NCI-H526 (cell line): ENCODE results near the gene ST8SIA1.

Source experiments
- DNase-seq, 2 experiments: peaks; one replicate each; lab custom pipeline; 2025; lab: John Stamatoyannopoulos, UW

Gene ST8SIA1

DNA sequence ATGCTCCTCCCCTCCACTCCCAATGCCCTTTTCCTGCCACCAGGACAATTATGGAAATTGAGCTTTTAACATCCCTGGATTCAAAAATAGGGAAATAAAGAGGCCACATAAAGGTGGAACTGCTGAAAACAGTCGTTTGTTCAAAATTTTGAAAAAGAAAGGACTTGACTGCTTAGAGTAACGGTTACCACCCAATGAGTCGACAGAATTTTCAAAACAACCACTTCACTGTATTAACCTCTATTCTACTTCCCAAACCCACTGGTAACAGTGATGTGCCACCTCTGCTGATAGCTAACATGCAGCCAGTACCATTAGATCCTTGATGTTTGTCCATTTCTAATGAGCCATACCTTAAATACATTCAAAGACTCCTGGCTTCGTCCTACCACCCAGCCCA is 4.9 kb downstream of the ST8SIA1 start:
- no peak for DNase-seq

DNA sequence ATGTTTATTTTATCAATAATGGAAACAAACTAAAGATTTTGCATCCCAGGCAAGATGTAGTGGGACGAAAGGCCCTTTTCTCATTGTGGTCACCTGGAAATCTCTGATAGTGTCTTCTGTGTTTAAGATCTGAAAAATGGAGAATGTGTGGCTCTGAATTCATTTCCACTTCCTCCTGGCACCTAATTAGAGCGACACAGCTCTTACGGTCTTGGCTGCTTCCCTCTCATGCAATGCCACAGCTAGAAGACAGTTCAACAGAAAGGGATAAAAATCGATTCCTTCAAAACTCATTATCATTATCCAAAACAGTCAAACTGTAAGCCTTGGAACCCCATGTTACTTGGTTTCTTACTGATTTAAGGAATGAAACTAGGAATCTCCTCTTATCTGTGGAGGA is 9.3 kb downstream of the ST8SIA1 start:
- no peak for DNase-seq

DNA sequence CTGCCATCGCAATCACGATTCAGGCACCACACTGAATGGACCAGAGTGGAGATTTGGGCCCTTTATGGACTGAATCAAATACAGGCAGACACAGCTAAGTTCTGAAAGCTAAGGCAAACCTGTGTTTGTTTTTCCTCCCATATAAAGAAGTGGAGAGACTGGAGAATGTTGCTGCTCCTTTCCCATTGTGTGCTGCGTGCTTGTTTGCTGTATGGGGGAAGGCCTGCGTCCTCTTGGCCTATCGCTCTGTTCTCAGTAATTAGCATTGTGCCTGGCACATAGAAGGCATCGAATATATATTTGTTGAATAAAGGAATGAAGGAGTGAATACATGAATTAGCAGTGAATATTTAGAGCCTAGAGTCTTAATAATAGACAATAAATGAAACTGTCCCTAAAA is 12.4 kb downstream of the ST8SIA1 start:
- no peak for DNase-seq

DNA sequence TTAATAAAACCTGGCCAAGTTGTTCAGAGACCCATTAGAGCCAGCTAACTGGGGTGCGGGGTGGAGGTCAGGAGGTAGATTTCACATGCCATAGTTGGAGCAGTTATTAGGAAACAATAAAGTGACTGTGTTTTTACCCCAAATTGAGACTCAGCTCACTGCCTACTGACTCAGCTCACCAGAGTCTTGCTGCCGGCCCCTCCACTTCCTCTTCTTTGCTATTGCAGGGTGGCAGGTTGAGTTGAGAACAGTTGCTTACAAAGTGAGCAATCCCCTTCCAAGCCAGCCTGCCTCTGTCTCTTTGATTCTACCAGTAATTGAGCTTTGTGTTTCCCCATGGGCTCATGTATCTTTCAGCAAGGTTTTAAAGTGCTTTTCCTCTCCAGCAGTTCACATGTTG is 12.9 kb downstream of the ST8SIA1 start:
- no peak for DNase-seq

DNA sequence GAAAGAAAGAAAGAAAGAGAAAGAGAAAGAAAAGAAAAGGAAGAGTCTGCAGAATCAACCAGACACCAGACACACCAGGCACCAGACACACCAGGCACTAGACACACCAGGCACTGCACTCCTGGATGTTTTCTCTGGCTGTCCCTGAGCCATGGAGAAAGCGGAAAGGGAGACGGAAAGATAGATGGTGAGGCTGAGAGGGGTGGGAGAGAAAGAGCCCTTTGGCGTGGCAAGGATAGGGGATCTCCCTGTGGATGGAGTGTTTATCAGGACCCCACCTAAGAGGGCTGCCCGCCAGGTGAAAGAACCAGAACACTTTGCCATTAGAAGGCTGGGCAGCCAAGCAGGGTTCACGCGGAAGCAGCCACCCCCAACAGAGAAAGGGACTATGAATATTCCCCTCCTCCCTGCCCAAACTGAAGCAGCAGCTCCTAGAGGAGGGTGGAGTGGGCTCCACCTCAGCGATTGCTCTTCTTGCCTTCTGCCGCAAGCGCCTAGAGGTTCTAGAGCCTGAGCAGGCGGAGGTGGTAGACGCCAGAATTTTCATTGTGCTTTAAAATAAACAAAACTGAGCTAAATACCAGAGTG is 13.4 kb downstream of the ST8SIA1 start:
- no peak for DNase-seq

DNA sequence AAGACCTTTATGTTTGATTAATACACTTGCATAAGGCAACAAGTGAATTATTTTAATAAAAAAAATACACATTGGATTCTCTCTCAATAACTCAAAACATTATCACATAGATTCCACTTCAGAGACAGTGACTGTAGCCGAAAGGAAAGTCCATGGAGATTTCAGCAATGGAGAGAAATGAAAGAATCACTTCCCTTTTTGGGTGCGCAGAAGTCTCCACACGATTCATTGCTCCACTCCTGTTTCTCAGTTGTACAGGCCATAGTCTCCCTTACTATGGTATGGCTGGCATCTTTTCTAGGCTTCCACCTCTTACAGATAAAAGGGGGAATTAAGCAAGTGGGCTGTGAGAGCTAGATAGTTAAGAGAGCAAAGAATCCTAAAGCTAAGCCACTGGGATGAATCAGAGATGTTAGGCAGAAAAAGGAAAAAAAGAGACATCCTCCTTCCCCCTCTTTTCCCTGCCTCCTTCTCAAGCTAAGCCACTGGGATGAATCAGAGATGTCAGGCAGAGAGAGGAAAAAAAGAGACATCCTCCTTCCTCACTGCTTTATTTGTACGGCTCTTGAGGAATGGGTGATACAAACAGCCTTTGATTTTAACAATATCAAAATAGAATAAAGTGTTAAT is 16.3 kb downstream of the ST8SIA1 start:
- DNase-seq, result no peak

DNA sequence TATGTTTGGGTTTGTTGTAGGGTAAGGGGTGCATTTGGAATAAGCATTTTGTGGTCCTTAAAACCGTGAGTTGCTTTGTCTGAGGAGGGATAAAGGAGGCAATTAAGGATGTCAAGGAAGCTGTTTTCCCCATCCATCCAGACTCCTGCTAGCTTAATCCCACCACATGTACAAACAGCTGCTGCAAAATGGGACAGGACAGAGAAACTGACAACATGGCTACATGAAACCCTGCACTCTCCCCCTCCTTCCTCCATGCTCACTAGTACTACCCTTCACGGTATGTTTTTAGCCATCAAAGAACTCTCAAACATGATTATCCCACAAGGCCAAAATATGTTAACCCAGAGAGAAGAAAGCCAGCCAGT is 20.6 kb downstream of the ST8SIA1 start:
- no peak for DNase-seq

DNA sequence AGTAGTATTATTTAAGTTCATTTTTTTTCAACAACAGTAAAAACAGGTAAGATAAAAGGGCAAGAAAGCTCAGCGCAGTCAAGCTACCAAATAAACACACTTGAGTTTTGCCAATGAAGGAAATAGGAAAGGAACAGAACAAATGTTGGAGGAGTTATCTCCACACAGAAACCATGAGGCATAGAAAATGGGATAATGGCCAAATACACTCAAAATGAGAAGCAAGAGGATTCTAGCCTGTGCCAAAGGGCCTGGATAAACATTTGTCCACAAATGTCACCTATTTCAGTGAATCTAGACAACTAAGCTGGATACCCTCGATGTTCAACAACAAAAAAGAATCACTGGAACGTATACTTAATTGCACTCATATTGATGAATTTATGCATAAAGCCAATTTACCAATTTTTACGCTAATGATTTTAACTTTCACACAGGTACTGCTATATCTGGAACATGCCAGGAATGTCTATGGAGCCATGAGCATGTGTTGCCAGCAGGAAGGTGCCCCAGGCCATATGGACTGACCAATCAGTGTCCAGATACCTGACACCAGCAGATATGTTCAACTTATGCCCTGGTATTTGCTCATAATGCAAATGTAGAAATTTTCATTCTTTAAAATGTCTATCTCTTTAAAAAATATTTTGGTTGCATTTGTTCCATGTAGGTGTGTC is 21.1 kb downstream of the ST8SIA1 start:
- no peak for DNase-seq

DNA sequence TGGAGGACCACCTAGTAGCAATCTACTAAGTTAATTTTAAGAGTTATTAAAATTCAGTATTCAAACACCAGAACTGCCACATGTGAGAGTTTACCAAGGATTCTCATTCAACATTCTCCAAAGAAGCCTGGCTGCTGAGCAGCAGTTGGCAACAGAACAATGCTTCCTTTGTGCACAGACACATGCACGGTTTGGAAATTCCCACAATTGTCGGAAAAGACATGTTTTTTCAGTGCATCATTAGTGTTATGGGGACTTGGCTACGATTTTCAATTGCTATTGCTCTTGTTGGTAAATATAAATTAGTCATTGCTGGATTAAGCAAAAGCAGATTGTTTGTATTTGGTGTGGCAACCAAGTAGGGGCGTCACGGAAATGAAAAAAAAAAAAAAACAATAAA is 22.2 kb downstream of the ST8SIA1 start:
- DNase-seq, result peak; percentile 50 to 69

DNA sequence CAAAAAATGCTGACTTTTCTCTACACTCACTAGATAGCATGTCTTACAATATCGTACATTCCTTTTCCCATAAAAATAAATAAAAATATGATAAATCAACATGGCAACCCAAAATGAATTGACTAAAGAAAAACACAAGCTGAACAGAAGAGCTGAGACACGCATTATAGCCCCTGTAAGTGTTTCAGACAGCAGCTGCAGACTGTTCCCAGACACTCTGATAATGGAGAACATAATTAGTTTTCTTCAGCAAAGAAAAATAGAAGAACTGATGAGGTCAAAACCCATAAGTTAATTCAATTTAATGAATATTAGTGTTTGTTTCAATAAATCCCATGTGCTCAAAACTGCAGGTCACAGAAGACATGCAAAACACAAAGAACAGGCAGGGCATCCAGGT is 23.8 kb downstream of the ST8SIA1 start:
- DNase-seq, result no peak

DNA sequence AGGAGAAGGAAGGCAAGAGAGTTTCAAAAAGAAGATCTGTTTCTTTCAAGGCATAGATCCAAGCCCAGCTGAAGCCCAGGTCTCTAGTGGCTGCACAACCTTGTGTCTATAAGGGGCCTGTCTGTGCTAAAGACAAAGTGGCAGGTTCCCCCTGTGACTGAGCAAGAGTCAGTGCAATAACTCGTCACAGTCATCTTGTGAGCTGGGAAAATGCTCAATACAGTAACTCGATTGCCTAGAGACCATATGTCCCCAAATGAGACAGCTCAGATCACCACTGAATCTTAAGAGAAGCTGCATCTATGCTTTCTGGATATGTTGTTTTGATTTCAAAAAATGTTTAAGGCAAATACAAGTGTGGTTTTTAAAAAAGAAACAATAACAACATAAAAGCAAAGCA is 24.2 kb downstream of the ST8SIA1 start:
- no peak for DNase-seq

DNA sequence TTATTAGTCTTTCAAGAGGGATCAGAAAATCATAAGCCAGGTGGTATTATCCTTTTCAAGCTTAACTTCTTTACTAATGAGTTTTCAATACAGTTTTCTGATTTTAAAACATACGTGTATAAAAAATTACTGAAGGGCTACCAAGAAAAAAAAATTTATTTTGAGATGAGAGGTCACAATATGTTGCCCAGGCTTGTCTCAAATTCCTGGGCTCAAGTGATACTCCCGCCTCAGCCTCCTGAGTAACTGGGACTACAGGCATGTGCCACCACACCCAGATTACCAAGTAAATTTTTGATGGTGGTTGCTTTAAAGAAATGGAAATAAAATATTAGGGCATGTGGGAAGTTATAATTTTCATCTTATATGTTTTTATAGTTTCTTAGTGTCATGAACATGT is 26.7 kb downstream of the ST8SIA1 start:
- DNase-seq, result no peak

DNA sequence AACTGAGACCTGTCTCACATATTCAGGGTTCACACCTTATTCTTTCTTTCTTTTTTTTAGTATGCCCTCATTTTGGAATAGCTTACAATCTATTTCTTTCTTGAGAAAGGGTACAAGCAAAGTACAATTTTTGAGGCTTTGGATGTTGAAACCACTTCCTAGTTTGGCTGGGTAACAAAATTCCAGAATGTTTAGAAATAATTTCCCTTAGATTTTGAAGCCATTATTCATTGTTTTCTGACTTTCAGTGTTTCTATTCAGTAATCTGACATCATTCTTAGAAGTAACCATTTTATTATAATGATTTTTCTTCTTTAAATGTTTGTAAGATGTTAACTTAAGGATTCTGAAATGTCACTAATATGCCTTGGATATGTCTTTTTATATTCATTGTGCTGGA is 28.2 kb downstream of the ST8SIA1 start:
- no peak for DNase-seq

DNA sequence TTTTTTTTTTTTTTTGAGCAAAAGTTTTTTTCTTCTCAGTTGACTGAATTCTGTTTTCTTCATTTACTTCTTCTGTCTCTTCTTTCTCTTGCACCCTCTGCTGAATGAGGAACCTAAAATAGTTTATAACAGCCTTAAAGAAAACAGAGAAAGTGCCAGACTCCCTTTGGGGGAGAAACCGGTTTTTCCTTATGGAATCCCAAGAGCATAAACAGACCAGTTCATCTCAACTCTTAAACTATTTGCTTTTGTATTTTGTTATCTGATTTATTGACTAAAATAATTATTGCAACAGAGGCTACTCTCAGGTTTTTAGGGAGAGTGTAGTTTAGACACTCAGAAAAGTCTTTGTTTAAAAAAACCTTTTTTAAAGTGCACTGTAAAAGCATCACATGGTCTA is 30.2 kb downstream of the ST8SIA1 start:
- no peak for DNase-seq

DNA sequence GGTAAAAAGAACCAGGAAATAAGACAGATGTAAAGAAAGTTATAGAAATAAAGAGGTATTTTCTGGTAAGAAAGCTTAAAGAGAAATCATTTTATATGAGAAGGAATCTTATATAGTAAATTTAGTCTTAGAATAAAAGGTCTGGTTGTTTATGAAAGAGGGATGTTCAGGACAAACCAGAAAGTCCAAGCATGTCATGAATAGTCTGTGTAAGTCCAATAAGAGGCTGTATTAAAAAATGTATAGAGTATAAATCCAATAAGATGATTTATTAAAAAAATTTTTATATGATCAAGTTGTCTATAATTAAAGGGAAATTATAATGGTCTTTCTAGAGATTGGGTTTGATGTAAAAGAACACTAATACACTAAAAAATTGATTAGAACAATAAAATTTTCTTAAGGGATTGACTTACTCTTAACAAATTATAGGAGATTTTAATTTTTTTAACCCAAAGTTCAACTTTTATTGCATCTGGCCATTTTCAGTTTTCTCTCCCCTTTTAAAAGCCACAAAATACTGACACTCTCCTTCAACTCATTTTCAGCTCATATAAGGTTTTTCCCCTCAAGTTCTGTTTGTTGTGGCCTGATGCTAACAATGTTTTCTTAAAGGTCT is 35.1 kb downstream of the ST8SIA1 start:
- peak in 1 of 2 experiments; percentile 13 for DNase-seq

DNA sequence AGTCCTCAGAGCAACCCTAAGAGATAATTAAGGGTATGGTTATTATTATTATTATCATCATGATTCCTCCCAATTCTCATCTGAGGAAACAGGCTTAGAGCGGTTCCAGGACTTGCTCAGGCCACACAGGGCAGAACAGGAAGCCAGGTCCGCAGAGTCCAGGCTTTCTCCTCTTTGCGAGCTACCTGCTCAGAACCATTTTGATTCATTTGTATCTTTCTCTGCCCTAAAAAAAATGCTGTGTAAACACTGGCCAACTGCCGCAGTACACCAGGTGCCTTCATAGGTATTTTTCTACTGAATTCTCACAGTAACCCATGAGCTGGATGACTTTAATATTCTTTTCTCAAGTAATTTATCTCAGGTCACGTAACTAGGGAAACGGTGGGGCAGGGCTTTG is 45.3 kb downstream of the ST8SIA1 start:
- peak in 1 of 2 experiments; percentile 82 for DNase-seq

DNA sequence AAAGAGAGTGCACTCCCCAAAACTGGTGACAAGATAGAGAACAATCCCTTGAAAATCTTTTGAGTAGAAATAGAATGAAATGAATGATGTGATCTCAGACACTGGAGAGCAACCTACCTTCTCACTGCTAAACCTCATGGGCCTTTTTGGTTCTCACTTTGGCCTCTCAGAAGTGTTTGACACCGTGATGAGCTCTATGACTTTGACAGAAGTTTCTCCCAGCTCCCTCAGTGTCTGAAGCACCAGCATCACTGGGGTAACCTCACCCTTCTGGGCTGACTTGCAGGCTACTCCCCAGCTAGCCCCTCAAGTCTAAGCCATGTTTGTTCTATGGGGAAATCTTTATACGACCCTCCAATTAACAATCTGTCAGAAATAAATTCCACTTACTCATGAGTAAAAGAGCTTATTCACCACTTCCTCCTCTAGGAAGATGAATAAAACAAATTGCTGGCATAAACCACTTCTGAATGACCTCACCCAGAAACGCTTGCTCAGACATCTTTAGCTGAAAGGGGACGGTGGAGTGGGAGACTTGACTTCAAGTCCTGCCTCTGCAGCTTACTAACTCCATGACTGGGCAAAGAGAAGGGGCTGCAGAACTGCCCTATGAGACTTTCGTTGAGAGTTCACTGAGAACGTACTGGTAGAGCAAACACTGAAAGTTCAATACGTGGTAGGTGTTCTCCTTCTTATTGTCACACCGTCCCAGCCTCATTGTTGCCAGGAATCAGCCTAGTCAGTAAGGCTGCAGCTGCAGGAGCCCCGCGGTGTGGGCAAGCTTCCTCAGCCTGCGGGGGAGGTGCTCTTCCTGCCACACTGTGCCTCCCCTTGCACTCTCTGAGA is 46.5 kb downstream of the ST8SIA1 start:
- DNase-seq, result peak in 1 of 2 experiments; percentile 21

DNA sequence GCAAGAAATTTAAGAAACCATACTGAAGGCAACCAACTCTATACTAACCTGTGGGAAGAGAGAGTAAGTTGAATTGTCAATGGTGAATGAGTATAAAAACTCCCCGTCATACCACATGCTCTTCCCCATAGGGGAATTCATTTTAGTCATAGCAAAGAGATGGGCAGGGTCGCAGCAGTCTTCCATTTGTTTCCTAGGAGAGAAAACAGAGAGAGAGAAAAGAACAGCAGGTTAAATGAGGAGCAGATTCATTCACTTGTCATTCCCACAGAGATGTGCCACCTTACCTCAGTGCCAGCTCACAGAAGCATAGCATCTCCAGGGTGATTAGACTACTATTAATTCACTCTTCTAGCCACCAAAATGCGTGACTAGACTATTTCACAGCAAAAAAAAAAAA is 47.4 kb downstream of the ST8SIA1 start:
- DNase-seq, result no peak

DNA sequence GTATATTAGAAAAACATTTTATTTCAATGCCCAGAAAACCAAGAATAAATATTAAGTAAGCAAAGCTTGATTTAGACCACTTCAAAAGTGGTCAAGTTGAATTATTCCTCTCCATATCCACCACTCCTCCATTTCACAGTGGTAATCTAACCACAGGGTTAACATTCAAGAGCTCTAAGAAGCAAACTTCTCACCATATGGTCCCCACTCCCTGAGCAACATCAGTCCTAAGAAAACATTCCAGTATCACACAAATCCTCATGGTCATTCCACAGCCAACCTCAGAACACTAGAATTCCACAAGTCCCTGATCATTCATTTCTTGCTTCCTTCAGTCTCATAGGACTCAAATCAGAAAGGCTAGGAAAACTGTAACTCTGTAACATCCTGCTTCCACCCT is 47.9 kb downstream of the ST8SIA1 start:
- DNase-seq, result no peak

DNA sequence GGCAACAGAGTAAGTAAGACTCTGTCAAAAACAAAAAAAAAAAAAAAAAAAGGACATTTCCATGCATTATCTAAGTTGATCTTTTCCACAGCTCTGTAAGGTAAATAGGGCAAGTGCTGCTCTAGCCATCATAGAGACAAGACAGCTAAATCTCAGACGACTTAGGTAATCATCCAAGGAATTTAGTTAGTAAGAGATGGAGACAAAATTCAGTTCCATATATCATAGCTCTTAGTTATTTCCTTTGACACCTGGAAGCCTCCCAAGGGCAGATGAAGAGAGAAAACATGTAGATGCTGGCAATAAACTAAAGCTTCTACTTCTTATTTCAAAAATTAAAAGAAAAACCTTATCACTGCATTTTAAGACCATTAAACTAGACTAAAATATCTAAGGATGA is 48.7 kb downstream of the ST8SIA1 start:
- no peak for DNase-seq

DNA sequence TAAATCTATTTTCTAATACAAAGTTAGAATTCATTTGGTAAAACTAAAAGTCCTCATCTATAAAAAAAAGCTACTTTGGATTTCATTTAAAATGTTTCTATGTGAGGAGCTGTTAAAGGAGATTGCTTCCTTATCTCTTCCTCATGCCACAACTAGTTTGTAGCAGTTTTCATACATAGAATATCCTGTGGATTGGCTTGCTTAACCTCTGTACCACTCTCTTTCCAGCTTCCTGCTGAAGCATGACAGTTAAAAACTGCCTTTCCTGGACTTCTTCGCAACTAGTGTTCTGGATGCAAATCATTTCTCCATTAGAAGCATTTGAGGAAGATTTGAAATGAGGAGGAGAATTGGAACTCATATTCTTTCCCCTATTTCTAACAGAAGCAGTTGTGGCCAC is 49.6 kb downstream of the ST8SIA1 start:
- DNase-seq, result no peak

DNA sequence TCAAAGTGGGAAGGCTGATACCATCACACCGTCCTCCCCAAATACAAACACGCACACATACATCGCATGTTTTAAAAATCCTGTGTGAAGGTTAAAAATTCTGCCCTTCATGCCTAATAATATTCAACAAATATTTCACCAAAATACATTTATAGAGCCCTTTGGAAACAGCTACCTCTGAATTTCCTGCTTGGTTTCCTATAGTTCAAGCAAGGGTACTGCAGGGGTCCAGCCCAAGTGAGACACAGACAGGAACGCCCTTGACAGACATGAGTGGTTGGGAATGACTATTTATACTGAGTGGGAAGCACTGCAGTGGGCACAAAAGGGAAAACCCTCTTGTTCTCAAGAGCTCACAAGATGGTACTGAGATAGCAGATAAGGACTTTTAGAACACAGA is 51.0 kb downstream of the ST8SIA1 start:
- DNase-seq, result no peak
